Spleen (tissue), 7 donors: ENCODE measurements around the gene ATP8A2.

ENCODE experiments used
- CTCF ChIP-seq, 11 experiments: fragments of 200-600 bp in 7 of 11; fragments of 450-650 bp in 4 of 11; sonication (generic) in 4 of 11; IDR thresholded peaks in 8 of 11; conservative IDR thresholded peaks in 3 of 11; 1 replicate in 7 of 11; 2 replicates in 4 of 11; pipeline versions ENCODE4 v1.4.0 to v1.8.0; 2016 to 2021; ENCODE audit warnings: antibody characterized with exemption in 11 of 11, inconsistent platforms in 4 of 11, mild to moderate bottlenecking in 1 of 11
- POLR2A ChIP-seq, 3 donors: fragments of 450-650 bp; IDR thresholded peaks; one replicate each; pipeline ENCODE4 v1.5.1; 2017; ENCODE audit warnings: antibody characterized with exemption in 3 of 3, mild to moderate bottlenecking in 1 of 3
- POLR2AphosphoS5 ChIP-seq, 3 donors: sonication (generic); formaldehyde crosslinking; IDR thresholded peaks; one replicate each; pipeline ENCODE4 v1.5.1; 2017; ENCODE audit warnings: antibody characterized with exemption in 3 of 3
- donor health status: DM: no; HTN: no; CAD: no; lungs with moderate emphysema.
- donor health status: DM: no; HTN: no; CAD: no.
- donor health status: DM: no; HTN: no; CAD: no.

- TF ChIP-seq POLR2A (IDR thresholded peaks at IDR 0.05) (no peak), CTCF (IDR thresholded peaks at IDR 0.05 in 8 of 11, conservative IDR thresholded peaks at IDR 0.05 in 3 of 11) (no peak), POLR2AphosphoS5 (IDR thresholded peaks at IDR 0.05) (no peak)
Observed at GRCh38 chr13:25857830-25858229, 486.1 kb downstream of the ATP8A2 start.
